ENCODE results near the gene MRPL58. TPM values are rescaled to one million over a fixed set of nuclear protein-coding genes. Genes with fewer than 3 reads are reported as not detected.
"Not testable (repeated sequence)": the region's sequence is repeated elsewhere in the genome, so short reads cannot be mapped to it uniquely, and the experiment has no call there.

Gene MRPL58
- 16.7 TPM for total RNA-seq

GRCh38 chr17:75012346-75013091, at the start of gene MRPL58:
TSS of gene MRPL58 (plus strand) at chr17:75012670. CDS start at chr17:75012687, 17 bp downstream.
- peak; percentile 83 for DNase-seq (ENCODE audit: low spot score)

- DNase-seq (ENCODE audit: low spot score), result no peak
Observed at GRCh38 chr17:74963656-74964055, 48.8 kb upstream of the MRPL58 start.

- no peak for DNase-seq (ENCODE audit: low spot score)
Observed at GRCh38 chr17:74964246-74964761, 48.2 kb upstream of the MRPL58 start.

- DNase-seq (ENCODE audit: low spot score), result no peak
Observed at GRCh38 chr17:74964988-74965622, 47.4 kb upstream of the MRPL58 start.

GRCh38 chr17:74968361-74968780, 44.1 kb upstream of the MRPL58 start:
- peak; percentile 78 for DNase-seq (ENCODE audit: low spot score)

GRCh38 chr17:74969501-74969900, 43.0 kb upstream of the MRPL58 start:
- DNase-seq (ENCODE audit: low spot score), result not testable (repeated sequence)

GRCh38 chr17:74970395-74970794, 42.1 kb upstream of the MRPL58 start:
- DNase-seq (ENCODE audit: low spot score), result no peak

- DNase-seq (ENCODE audit: low spot score), result no peak
Observed at GRCh38 chr17:74971069-74971841, 41.2 kb upstream of the MRPL58 start.

- no peak for DNase-seq (ENCODE audit: low spot score)
Observed at GRCh38 chr17:74971842-74972106, 40.7 kb upstream of the MRPL58 start.

- DNase-seq (ENCODE audit: low spot score), result peak; percentile 71
Observed at GRCh38 chr17:74972107-74972972, 40.1 kb upstream of the MRPL58 start, which contains the start of gene HID1. TSS of gene HID1 (minus strand) at chr17:74972759. CDS start at chr17:74972656, 103 bp downstream.

- DNase-seq (ENCODE audit: low spot score), result no peak
Observed at GRCh38 chr17:74972973-74973328, 39.5 kb upstream of the MRPL58 start.

- no peak for DNase-seq (ENCODE audit: low spot score)
Observed at GRCh38 chr17:74975943-74976342, 36.5 kb upstream of the MRPL58 start.

GRCh38 chr17:74977802-74978201, 34.7 kb upstream of the MRPL58 start:
- no peak for DNase-seq (ENCODE audit: low spot score)

- DNase-seq (ENCODE audit: low spot score), result no peak
Observed at GRCh38 chr17:74978240-74978639, 34.2 kb upstream of the MRPL58 start.

GRCh38 chr17:74979408-74980146, 32.9 kb upstream of the MRPL58 start:
- no peak for DNase-seq (ENCODE audit: low spot score)

GRCh38 chr17:74981318-74981978, 31.0 kb upstream of the MRPL58 start:
- no peak for DNase-seq (ENCODE audit: low spot score)

- peak; percentile 70 for DNase-seq (ENCODE audit: low spot score)
Observed at GRCh38 chr17:74981979-74982662, 30.3 kb upstream of the MRPL58 start.

GRCh38 chr17:74982663-74983313, 29.7 kb upstream of the MRPL58 start:
- DNase-seq (ENCODE audit: low spot score), result not testable (repeated sequence)

GRCh38 chr17:74986206-74986576, 26.3 kb upstream of the MRPL58 start:
- no peak for DNase-seq (ENCODE audit: low spot score)
